Astrocyte (in vitro differentiated cells and primary cell): ENCODE results near the gene MRPL46. TPM values are rescaled to one million over a fixed set of nuclear protein-coding genes. Genes with fewer than 3 reads are reported as not detected.

Source experiments
- DNase-seq: peaks from one replicate; pipeline ENCODE4 v3.0.0-alpha.2; 2010; ENCODE audit warnings: low read depth
- FAIRE-seq: peaks from 2 replicates; lab custom pipeline; 2011; peaks lifted over from hg19 to GRCh38; lab: Jason Lieb, UNC
- H2AFZ ChIP-seq: 2 replicates; pipeline ENCODE4 v1.6.0; 2012; ENCODE audit warnings: low read depth, low read length, inconsistent platforms
- H3K27ac ChIP-seq: 2 replicates; pipeline ENCODE4 v1.5.1; 2011; ENCODE audit warnings: low read depth, low read length, inconsistent platforms
- H3K27me3 ChIP-seq: 2 replicates; pipeline ENCODE4 v1.6.0; 2011; ENCODE audit warnings: low read length, inconsistent platforms; ENCODE audit not compliant: insufficient read depth
- H3K36me3 ChIP-seq: 2 replicates; pipeline ENCODE4 v1.5.1; 2011; ENCODE audit warnings: low read length, inconsistent platforms; ENCODE audit not compliant: insufficient read depth
- H3K4me1 ChIP-seq: 2 replicates; pipeline ENCODE4 v1.5.1; 2011; ENCODE audit warnings: low read length, inconsistent platforms; ENCODE audit not compliant: insufficient read depth
- H3K4me2 ChIP-seq: 2 replicates; pipeline ENCODE4 v1.6.0; 2012; ENCODE audit warnings: low read length, inconsistent platforms
- H3K4me3 ChIP-seq: 2 replicates; pipeline ENCODE4 v1.5.1; 2011; ENCODE audit warnings: low read depth, mild to moderate bottlenecking, low read length, inconsistent platforms; ENCODE audit not compliant: insufficient read depth
- H3K79me2 ChIP-seq: 2 replicates; pipeline ENCODE4 v1.6.0; 2012; ENCODE audit warnings: mild to moderate bottlenecking, low read length, inconsistent platforms; ENCODE audit not compliant: insufficient read depth
- H3K9ac ChIP-seq: 2 replicates; pipeline ENCODE4 v1.6.0; 2012; ENCODE audit warnings: mild to moderate bottlenecking, low read length, inconsistent platforms
- H3K9me3 ChIP-seq: 2 replicates; pipeline ENCODE4 v1.5.1; 2012; ENCODE audit warnings: low read depth, mild to moderate bottlenecking, low read length, inconsistent platforms; ENCODE audit not compliant: insufficient read depth
- H4K20me1 ChIP-seq: 2 replicates; pipeline ENCODE4 v1.6.0; 2012; ENCODE audit warnings: low read length, inconsistent platforms; ENCODE audit not compliant: insufficient read depth
- H3K27ac Mint-ChIP-seq: one replicate; pipeline ENCODE4 v1.8.0; 2021; ENCODE audit warnings: mild to moderate bottlenecking, mixed read lengths; ENCODE audit not compliant: unreplicated experiment
- H3K27me3 Mint-ChIP-seq: one replicate; pipeline ENCODE4 v1.8.0; 2021; ENCODE audit warnings: low read depth, mixed read lengths; ENCODE audit not compliant: unreplicated experiment
- H3K36me3 Mint-ChIP-seq: one replicate; pipeline ENCODE4 v1.8.0; 2021; ENCODE audit warnings: low read depth, mixed read lengths; ENCODE audit not compliant: unreplicated experiment
- H3K4me1 Mint-ChIP-seq: one replicate; pipeline ENCODE4 v1.8.0; 2021; ENCODE audit warnings: low read depth, mixed read lengths; ENCODE audit not compliant: unreplicated experiment
- H3K4me3 Mint-ChIP-seq: one replicate; pipeline ENCODE4 v1.8.0; 2021; ENCODE audit warnings: mild to moderate bottlenecking, moderate library complexity, mixed read lengths; ENCODE audit not compliant: unreplicated experiment
- H3K9me3 Mint-ChIP-seq: one replicate; pipeline ENCODE4 v1.8.0; 2021; ENCODE audit warnings: mild to moderate bottlenecking, mixed read lengths; ENCODE audit not compliant: unreplicated experiment
- EZH2 ChIP-seq: IDR thresholded peaks from 2 replicates; pipeline ENCODE4 v1.6.1; 2012; ENCODE audit warnings: mild to moderate bottlenecking, low read length, inconsistent platforms; ENCODE audit not compliant: insufficient read depth
- total RNA-seq: library from RNA; stranded (reverse); gene quantifications from 2 replicates; pipeline ENCODE4 v1.2.1, GENCODE V29; 2021
- TF ChIP-seq, protein P1 (sequence below): IDR thresholded peaks from 2 replicates; pipeline ENCODE4 v1.5.1; 2011; ENCODE audit warnings: low read depth, mild to moderate bottlenecking, inconsistent platforms, low read length, moderate library complexity; ENCODE audit not compliant: insufficient read depth

The MRPL46 gene
- total RNA-seq, 1 donor from 2014 or later = 24.3 TPM

DNA sequence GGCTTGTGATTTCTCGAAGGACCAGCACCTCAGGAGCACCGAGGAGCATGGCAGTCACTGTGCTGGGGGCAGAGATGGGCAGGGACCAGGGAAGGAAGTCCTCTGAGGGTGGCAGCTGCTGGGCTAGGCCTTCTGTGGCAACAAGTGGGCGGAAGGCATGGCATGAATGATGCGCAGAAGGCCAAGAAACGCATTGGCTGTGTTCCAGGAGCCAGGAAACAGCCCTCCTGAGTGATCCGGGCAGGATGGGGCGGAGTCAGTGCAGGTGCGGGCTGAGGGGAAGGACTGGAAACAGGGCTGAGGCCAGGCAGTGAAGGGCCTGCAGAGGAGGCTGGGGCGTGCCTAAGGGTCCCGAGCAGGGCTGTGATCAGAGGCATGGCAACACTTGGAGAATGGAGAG is 24.0 kb upstream of the MRPL46 start:
- Mint-ChIP-seq H3K4me3 (no peak overlapping the region), H3K9me3 (no peaks in the 10 kb centered on the region), H3K27me3 (peaks cover 4% of the 10 kb centered on the region), H3K4me1 (peaks cover 8% of the 10 kb centered on the region), H3K36me3 (peaks cover 1% of the 10 kb centered on the region), H3K27ac (no peak overlapping the region)
- Histone ChIP-seq H4K20me1 (no peaks in the 10 kb centered on the region), H3K36me3 (no peaks in the 10 kb centered on the region), H3K9ac (no peak overlapping the region), H3K27me3 (no peaks in the 10 kb centered on the region), H2AFZ (no peak overlapping the region), H3K79me2 (no peaks in the 10 kb centered on the region), H3K27ac (no peak overlapping the region), H3K4me2 (no peak overlapping the region), H3K4me3 (no peak overlapping the region), H3K9me3 (no peaks in the 10 kb centered on the region), H3K4me1 (no peaks in the 10 kb centered on the region)
- TF ChIP-seq EZH2 = no peak
- TF ChIP-seq, protein P1, sequence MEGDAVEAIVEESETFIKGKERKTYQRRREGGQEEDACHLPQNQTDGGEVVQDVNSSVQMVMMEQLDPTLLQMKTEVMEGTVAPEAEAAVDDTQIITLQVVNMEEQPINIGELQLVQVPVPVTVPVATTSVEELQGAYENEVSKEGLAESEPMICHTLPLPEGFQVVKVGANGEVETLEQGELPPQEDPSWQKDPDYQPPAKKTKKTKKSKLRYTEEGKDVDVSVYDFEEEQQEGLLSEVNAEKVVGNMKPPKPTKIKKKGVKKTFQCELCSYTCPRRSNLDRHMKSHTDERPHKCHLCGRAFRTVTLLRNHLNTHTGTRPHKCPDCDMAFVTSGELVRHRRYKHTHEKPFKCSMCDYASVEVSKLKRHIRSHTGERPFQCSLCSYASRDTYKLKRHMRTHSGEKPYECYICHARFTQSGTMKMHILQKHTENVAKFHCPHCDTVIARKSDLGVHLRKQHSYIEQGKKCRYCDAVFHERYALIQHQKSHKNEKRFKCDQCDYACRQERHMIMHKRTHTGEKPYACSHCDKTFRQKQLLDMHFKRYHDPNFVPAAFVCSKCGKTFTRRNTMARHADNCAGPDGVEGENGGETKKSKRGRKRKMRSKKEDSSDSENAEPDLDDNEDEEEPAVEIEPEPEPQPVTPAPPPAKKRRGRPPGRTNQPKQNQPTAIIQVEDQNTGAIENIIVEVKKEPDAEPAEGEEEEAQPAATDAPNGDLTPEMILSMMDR = no peak
- DNase-seq = no peak
- no peak for FAIRE-seq

DNA sequence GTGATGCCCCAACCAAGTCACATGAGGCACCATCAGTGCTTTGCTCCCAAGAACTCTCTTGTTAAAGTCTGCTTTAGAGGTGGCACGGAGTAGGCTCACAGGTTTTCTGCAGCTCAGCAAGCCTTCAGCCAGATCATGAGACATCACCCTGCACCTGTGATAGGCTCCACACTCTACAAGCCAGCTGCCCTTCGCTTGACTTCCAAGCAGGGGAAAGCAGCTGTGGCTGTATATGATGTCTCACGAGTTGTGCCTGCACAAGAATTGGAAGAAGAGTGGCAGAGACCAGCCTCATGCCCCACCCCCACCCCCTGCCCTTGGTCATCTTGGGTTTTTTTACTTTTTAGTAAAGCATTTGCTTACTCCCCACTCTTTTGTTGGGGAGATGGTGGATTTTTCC is 22.8 kb upstream of the MRPL46 start:
- Mint-ChIP-seq H3K4me1 (peaks cover 8% of the 10 kb centered on the region), H3K36me3 (no peaks in the 10 kb centered on the region), H3K27ac (no peak overlapping the region), H3K4me3 (no peak overlapping the region), H3K27me3 (peaks cover 4% of the 10 kb centered on the region), H3K9me3 (no peaks in the 10 kb centered on the region)
- Histone ChIP-seq H3K79me2 (no peaks in the 10 kb centered on the region), H3K4me2 (no peak overlapping the region), H3K4me1 (no peaks in the 10 kb centered on the region), H3K36me3 (no peaks in the 10 kb centered on the region), H3K27ac (no peak overlapping the region), H3K9me3 (no peaks in the 10 kb centered on the region), H3K9ac (no peak overlapping the region), H2AFZ (no peak overlapping the region), H3K27me3 (no peaks in the 10 kb centered on the region), H4K20me1 (no peaks in the 10 kb centered on the region), H3K4me3 (no peak overlapping the region)
- no peak for FAIRE-seq
- TF ChIP-seq, protein P1 = no peak
- TF ChIP-seq EZH2 = no peak
- DNase-seq = no peak

DNA sequence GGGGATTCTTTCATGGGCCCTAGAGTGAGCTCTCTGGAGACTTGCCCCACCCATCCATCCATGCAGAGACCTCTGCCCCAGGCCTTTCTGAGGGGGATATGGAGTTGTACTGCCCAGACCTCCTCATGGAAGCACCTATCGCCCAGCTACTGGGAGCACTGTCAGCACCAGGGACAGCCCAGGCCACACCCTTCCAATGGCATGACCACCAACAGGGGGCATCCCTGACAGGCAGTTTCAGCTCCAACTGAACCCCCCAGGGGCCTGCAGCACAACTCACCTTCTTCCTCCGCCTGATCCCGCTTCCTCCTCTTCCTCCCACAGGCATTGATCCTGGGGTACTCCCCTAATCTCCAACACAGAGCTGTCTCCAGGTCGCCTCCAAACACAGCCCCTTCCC is 22.1 kb upstream of the MRPL46 start:
- Histone ChIP-seq H3K9me3 (no peaks in the 10 kb centered on the region), H3K4me3 (no peak overlapping the region), H3K4me1 (no peaks in the 10 kb centered on the region), H4K20me1 (no peaks in the 10 kb centered on the region), H3K27ac (no peak overlapping the region), H2AFZ (no peak overlapping the region), H3K27me3 (no peaks in the 10 kb centered on the region), H3K4me2 (no peak overlapping the region), H3K9ac (no peak overlapping the region), H3K36me3 (no peaks in the 10 kb centered on the region), H3K79me2 (no peaks in the 10 kb centered on the region)
- Mint-ChIP-seq H3K4me1 (peaks cover 8% of the 10 kb centered on the region), H3K27ac (no peak overlapping the region), H3K27me3 (peaks cover 4% of the 10 kb centered on the region), H3K9me3 (no peaks in the 10 kb centered on the region), H3K4me3 (no peak overlapping the region), H3K36me3 (no peaks in the 10 kb centered on the region)
- FAIRE-seq (no peak), DNase-seq (no peak)
- TF ChIP-seq EZH2 = no peak
- TF ChIP-seq, protein P1 = no peak
